Fibroblast of skin of right biceps (primary cell): ENCODE measurements around the gene MANEAL.

Experiments used
- DNase-seq: peaks from one replicate; pipeline ENCODE4 v3.0.0-alpha.2; 2013

Gene MANEAL

DNA sequence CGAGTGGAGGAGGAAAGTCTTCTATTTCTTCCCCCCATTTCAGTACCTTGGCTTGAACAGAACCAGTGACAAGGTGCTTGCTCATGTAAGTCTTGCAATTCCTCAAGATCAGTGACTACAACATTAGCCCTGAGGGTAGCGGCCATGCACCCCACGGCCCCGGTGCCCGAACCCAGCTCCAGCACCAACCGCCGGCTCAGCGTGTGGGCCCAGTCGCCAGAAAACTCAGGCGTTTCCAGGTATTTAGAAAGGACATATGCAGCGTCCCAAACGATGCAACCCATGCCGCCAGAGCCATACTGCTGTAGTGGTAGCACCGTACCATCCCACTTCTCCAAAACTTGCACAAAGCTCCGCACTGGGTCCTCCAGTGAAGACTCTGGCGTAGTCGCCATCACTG lies 11.2 kb upstream of the MANEAL start:
- no peak for DNase-seq

- DNase-seq, result no peak
Observed at GRCh38 chr1:37792943-37793686, 532 bp upstream of the MANEAL start.

DNA sequence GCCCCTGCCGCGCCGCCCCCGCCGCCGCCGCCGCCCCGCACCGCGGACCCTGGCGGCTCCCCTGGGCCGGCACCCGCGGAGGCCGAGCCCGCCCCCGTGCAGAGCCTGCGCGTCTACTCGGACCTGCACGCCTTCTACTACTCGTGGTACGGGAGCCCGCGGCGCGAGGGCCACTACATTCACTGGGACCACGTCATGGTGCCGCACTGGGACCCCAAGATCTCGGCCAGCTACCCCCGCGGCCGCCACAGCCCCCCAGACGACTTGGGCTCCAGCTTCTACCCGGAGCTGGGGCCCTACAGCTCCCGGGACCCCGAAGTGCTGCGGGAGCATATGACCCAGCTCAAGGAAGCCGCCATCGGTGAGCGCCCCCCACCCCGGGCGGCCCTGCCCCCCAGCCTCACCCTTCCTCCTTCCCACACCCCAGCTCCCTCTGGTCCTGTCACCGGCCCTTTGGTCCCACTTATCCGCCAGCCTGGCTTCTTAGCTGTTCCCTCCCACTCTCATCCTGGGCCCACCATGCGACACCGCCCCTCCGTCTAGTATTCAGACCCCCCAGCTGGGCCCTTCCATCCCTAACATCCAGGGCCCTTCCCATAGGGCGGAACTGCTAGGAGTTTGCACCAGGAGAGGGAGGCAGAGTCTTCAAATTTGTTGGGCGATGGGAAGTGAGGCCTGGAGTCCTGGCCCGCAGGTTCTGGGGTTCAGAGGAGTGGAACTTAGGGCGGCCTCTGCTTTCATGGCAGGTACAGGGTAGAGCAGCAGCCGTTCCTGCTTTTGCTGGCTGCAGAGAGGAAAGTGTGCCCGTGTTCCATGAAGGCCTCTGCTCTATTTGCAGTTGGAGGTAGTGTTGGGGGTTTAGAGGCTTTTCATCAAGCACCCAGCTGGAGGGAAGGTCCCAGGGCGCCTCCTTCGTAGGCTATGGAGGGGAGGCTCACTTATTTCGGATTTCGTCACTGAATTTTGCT lies 1.0 kb downstream of the MANEAL start:
- DNase-seq, result no peak

- DNase-seq, result peak; percentile 50
Observed at GRCh38 chr1:37795340-37796125, 1.9 kb downstream of the MANEAL start.

DNA sequence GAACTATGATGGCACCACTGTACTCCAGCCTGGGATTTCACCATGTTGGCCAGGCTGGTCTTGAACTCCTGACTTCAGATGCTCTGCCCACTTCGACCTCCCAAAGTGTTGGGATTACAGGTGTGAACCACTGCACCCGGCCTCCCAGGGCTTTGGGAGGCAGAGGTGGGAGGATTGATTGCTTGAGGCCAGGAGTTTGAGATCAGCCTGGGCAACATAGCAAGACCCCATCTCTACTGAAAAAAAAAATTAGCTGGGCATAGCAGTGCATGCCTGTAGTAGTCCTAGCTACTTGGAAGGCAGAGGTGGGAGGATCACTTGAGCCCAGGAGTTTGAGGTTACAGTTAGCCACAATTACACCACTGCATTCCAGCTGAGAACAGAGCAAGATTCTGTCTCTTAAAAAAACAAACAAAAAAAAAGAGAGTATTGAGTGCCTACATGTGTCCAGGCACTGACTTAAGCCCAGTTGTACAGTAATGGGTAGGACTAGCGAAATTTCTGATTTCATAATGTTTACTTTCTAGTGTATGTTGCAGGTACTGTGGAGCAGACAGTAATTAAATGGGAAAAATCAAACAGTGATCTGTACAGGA lies 4.2 kb downstream of the MANEAL start:
- DNase-seq, result no peak

- no peak for DNase-seq
Observed at GRCh38 chr1:37802439-37802838, 8.8 kb downstream of the MANEAL start.

DNA sequence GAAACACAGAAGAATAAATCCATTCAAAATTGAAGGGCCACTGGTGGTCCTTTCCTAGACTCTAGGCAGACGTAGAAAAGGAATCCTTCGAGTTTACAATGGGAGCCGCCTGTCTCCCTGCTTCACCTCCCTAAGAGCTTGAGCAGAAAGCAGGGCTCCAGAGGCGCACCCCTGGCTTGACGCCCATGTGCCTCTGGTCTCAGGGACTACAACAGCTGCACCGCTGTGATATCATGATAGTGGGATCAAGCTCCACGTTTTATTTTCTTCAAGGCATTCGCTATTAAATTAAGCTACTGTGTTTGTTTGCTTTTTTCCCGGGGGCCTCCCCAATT lies 13.5 kb downstream of the MANEAL start:
- DNase-seq, result no peak

- peak; percentile 94 for DNase-seq
Observed at GRCh38 chr1:37807555-37808368, 14.1 kb downstream of the MANEAL start, which contains the start of the genes C1orf122 and YRDC. Gene C1orf122, plus strand, starts transcription at chr1:37807790. Its CDS starts 615 bp downstream, at chr1:37808405. Gene YRDC, minus strand, starts transcription at chr1:37808208. Its CDS starts 28 bp downstream, at chr1:37808180.

DNA sequence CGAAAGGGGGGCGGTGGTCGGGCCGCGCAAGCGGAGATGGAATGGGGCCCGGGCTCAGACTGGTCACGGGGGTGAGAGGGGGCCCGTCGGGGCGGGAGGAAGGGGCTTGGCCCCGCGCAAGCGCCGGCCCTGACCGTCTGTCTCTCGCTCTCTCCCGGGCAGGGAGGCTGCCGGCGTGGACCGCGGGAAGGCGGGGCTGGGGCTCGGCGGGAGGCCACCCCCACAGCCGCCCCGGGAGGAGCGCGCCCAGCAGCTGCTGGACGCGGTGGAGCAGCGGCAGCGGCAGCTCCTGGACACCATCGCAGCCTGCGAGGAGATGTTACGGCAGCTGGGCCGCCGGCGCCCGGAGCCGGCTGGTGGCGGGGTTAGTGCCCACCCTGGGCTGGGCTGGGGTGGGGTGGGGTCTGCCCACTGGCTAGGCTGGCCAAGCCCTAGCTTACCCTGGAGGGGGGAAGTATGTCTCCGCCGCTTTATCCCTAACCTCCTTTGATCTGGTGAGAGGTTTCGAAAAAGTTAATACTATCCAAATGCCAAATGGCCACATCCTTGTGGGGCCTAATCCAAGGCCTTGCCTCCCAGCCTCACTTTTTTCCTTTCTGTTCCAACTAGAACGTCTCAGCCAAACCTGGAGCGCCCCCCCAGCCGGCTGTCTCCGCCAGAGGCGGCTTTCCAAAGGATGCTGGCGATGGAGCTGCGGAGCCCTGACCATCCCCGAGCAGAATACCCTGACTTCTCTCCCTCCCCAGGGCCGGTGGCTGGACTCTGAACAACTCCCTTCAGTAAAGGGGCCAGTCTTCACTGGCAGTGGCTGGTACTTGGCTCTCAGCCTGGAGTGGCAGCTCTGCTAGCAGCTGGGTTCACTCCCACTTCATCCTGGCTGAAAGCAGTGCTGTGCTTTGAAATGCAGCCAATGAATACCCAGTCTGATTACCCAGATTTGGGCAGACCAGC lies 15.0 kb downstream of the MANEAL start:
- DNase-seq, result peak; percentile 75

- DNase-seq, result no peak
Observed at GRCh38 chr1:37809942-37810341, 16.3 kb downstream of the MANEAL start.

GRCh38 chr1:37811027-37811655 lies 17.5 kb downstream of the MANEAL start:
- DNase-seq, result peak; percentile 80

- no peak for DNase-seq
Observed at GRCh38 chr1:37813529-37814145, 20.0 kb downstream of the MANEAL start.

DNA sequence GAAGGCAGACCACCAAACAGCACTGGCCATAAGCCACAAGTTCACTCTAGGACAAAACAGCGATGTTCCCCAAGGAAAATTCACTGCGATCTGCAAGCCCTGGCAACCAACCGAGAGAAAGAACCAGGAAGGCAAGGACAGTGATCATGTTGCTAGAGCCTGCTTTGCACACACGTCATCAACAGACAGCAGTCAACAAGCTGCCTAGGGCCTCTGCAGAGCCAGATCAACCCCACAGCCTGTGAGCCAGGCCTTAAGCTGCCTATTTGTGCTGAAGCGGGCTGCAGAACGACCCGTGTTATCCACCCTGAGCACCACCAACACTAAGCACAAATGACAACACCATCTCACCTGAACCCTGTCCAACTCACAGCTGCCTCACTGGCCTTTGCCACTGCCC lies 20.6 kb downstream of the MANEAL start:
- DNase-seq, result no peak

- DNase-seq, result no peak
Observed at GRCh38 chr1:37817481-37817880, 23.8 kb downstream of the MANEAL start.

DNA sequence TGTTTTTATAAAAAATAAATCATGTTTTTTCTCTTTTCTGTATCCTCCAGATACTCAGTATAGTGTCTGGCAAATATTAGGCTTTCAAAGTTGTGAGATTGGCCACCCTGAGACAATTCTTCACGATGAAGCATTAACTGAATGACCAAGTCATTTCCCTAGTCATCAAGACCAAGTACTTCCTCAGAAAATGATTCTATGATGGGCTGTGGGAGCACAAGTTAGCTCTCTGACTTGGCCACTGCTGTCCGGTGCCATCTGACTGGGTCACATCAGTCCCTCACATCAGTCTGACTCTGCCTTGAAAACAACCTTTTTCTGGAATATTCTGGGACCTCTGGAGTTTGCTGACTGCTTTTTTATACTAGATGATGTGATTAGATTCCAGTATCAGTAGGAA lies 27.8 kb downstream of the MANEAL start:
- no peak for DNase-seq

GRCh38 chr1:37822906-37823815 lies 29.5 kb downstream of the MANEAL start:
- no peak for DNase-seq

- DNase-seq, result no peak
Observed at GRCh38 chr1:37824001-37824400, 30.4 kb downstream of the MANEAL start.

DNA sequence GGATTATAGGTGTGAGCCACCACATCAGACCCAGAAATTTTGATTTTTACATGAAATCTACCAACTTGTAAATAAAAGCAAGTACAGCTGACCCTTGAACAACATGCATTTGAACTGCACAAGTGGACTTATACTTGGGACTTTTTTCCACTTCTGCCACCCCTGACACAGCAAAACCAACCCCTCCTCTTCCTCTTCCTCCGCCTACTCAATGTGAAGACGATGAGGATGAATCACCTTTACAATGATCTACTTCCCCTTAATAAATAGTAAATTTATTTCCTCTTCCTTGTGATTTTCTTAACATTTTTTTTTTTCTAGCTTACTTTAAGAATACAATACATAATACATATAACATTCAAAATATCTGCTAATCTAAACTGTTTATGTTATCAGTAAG lies 31.9 kb downstream of the MANEAL start:
- DNase-seq, result no peak
